ENCODE data around the gene CLDN22. TPM values are rescaled to one million over a fixed set of nuclear protein-coding genes. Genes with fewer than 3 reads are reported as not detected.

CLDN22 gene
- total RNA-seq, 4 donors from 2014 or later = not detected

DNA sequence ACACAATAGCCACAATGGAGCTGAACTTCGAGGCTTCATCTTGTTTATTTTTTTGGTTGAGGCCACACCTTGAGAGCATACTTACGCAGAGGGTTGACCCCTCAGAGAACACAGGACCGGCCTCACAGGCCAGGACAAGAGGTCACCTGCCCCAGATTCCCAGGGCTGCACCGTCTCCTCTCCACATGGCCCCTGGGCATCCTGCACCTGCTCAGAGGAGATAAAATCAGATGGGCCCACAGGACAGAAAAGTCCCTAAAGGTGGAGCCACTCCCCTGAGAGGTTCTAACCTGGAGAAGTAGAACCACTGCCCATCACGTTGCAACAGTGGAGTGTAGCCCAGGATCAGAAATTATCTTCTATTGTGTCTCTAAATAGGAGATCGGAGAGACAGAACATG, 3.2 kb upstream of the CLDN22 start:
- peaks cover 0 to 6% (median 0%) of the 10 kb centered on the region in 3 donors for H3K36me3 ChIP-seq
- no peaks in the 10 kb centered on the region for H3K9me3 ChIP-seq
- TF ChIP-seq, protein P1, sequence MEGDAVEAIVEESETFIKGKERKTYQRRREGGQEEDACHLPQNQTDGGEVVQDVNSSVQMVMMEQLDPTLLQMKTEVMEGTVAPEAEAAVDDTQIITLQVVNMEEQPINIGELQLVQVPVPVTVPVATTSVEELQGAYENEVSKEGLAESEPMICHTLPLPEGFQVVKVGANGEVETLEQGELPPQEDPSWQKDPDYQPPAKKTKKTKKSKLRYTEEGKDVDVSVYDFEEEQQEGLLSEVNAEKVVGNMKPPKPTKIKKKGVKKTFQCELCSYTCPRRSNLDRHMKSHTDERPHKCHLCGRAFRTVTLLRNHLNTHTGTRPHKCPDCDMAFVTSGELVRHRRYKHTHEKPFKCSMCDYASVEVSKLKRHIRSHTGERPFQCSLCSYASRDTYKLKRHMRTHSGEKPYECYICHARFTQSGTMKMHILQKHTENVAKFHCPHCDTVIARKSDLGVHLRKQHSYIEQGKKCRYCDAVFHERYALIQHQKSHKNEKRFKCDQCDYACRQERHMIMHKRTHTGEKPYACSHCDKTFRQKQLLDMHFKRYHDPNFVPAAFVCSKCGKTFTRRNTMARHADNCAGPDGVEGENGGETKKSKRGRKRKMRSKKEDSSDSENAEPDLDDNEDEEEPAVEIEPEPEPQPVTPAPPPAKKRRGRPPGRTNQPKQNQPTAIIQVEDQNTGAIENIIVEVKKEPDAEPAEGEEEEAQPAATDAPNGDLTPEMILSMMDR (IDR thresholded peaks at IDR 0.05) = no peak
- TF ChIP-seq EP300 (IDR thresholded peaks at IDR 0.05) (no peak), POLR2A (IDR thresholded peaks at IDR 0.05) (no peak)
- 87 to 93% methylated on average over 6 of the region's 6 CpGs for WGBS, 2 donors
- no peak for DNase-seq (ENCODE audit: low spot score in 2 of 2)
- no peaks in the 10 kb centered on the region for H3K27me3 ChIP-seq
- peaks cover 0 to 15% (median 7%) of the 10 kb centered on the region in 4 donors for H3K4me1 ChIP-seq
- no peak overlapping the region for H3K4me3 ChIP-seq
- no peak overlapping the region for H3K27ac ChIP-seq

DNA sequence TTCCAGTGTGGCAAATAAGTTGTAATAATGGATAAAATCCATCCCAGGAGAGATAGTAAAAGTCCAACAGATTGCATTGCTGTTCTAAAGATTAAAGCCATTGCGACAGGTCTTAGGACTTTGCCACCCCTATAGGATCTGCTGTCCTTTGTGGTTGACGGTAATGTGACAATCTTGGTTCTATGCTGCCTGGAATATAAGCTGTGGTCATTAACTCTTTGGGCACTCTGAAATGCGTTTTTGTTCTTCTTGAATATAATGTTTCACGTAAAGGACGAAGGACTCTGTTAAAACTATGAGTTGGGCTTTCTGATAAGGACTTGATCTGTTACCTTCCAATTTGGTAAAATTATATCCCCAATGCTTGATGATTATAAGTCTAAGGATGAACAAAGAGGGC, 2.2 kb upstream of the CLDN22 start, which contains the start of gene CLDN24:
CLDN24 (minus strand) TSS at position 101 of the 400 bp plus-strand sequence; CDS start at position 101, 0 bp downstream.
- no peaks in the 10 kb centered on the region for H3K27me3 ChIP-seq
- peaks cover 0 to 6% (median 0%) of the 10 kb centered on the region in 3 donors for H3K36me3 ChIP-seq
- WGBS, 2 donors = 92 to 94% methylated on average over 5 of the region's 5 CpGs
- DNase-seq (ENCODE audit: low spot score in 2 of 2) = no peak
- H3K27ac ChIP-seq = peak within 1 kb of the TSS in 1 of 4 donors; percentile 44
- H3K4me1 ChIP-seq = peaks cover 0 to 18% (median 8%) of the 10 kb centered on the region in 4 donors
- H3K9me3 ChIP-seq = no peaks in the 10 kb centered on the region
- TF ChIP-seq POLR2A (IDR thresholded peaks at IDR 0.05) (no peak), EP300 (IDR thresholded peaks at IDR 0.05) (no peak)
- TF ChIP-seq, protein P1 (IDR thresholded peaks at IDR 0.05) = no peak
- H3K4me3 ChIP-seq = no peak within 1 kb of the TSS

DNA sequence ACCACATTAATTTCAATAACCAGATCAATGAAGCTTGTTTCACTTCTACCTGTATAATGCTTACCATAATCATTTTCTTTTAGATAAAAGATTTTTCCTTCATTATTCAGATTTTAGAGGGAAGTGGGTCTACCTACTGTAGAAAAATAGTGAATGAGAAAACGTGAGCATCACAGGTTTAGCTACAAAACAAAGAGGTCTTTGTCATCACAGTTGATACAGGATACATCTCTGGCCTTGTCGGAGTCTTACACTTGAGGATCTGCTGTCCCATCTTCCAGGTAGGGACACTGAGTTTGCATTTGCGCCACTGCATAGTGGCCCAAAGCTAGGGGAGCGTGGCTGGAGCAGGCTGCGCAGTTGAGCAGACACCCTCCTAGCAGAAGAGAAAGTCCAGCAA, 1.4 kb upstream of the CLDN22 start:
- Histone ChIP-seq H3K36me3 (no peaks in the 10 kb centered on the region), H3K4me3 (no peak overlapping the region), H3K27ac (peak overlapping the region in 1 of 4 donors; percentile 44), H3K9me3 (no peaks in the 10 kb centered on the region), H3K4me1 (peaks cover 0 to 18% (median 8%) of the 10 kb centered on the region in 4 donors), H3K27me3 (no peaks in the 10 kb centered on the region)
- no peak for DNase-seq (ENCODE audit: low spot score in 2 of 2)
- WGBS, 2 donors = 87 to 89% methylated on average over 5 of the region's 5 CpGs
- no peak for TF ChIP-seq POLR2A (IDR thresholded peaks at IDR 0.05)
- TF ChIP-seq EP300 (IDR thresholded peaks at IDR 0.05) = no peak
- TF ChIP-seq, protein P1 (IDR thresholded peaks at IDR 0.05) = no peak

DNA sequence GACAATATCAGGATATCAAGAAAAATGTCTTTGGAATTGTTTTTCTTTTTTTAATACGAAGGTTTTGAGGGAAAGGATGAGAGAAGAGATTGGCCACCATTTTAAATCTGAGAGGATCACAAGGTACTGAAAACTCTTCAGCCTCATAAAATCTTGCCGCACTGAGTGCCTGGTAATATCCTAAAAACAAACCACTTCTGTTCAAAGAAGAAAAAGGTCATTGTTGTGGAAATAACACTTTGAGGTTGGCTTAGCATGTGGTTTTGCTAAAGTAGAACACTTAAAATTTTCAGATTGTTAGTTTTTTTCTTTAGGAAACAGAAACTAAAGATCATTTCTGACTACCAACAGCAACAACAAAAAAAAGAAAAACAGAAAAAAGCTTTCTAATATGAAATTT, 1.0 kb upstream of the CLDN22 start:
- no peaks in the 10 kb centered on the region for H3K27me3 ChIP-seq
- peaks cover 0 to 18% (median 8%) of the 10 kb centered on the region in 4 donors for H3K4me1 ChIP-seq
- TF ChIP-seq POLR2A (IDR thresholded peaks at IDR 0.05) (no peak), EP300 (IDR thresholded peaks at IDR 0.05) (no peak)
- TF ChIP-seq, protein P1 (IDR thresholded peaks at IDR 0.05) = no peak
- H3K36me3 ChIP-seq = peaks cover 0 to 4% (median 0%) of the 10 kb centered on the region in 3 donors
- no peak for DNase-seq (ENCODE audit: low spot score in 2 of 2)
- peak overlapping the region in 1 of 4 donors; percentile 44 for H3K27ac ChIP-seq
- no peak overlapping the region for H3K4me3 ChIP-seq
- H3K9me3 ChIP-seq = no peaks in the 10 kb centered on the region
- 31 to 33% methylated on average over 2 of the region's 2 CpGs for WGBS, 2 donors

DNA sequence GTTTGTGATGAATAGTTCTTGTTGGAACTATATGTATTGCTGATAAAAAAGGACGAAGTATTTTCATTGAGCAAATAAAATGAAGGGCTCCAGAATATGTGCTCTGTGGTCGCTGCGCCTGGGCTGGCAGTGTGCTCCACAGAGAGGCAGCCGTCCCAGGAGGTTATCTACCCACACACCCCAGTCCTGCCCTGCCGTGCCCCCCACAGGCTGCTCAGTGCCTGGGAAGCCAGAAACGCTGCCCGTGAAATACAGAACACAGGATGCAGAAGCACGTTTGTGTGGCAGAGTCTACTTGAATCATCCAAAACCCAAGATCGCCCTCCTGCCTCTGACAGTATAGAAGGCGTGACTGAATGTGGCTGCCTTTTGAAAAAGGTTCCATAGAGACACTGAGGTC, 1.4 kb downstream of the CLDN22 start:
- TF ChIP-seq EP300 (IDR thresholded peaks at IDR 0.05) (no peak), POLR2A (IDR thresholded peaks at IDR 0.05) (no peak)
- TF ChIP-seq, protein P1 (IDR thresholded peaks at IDR 0.05) = no peak
- Histone ChIP-seq H3K4me3 (no peak overlapping the region), H3K9me3 (no peaks in the 10 kb centered on the region), H3K27ac (peak overlapping the region in 1 of 4 donors; percentile 31), H3K4me1 (peaks cover 0 to 18% (median 8%) of the 10 kb centered on the region in 4 donors), H3K36me3 (peaks cover 0 to 28% (median 0%) of the 10 kb centered on the region in 3 donors), H3K27me3 (no peaks in the 10 kb centered on the region)
- no peak for DNase-seq (ENCODE audit: low spot score in 2 of 2)
- WGBS, 2 donors = 39 to 64% methylated on average over 10 of the region's 10 CpGs
